GM21423 (cell line): ENCODE measurements around the gene SPAG17.
"Not testable (repeated sequence)": the region's sequence is repeated elsewhere in the genome, so short reads cannot be mapped to it uniquely, and the experiment has no call there.

Experiments used
- ATAC-seq: cut with Tn5 transposase; IDR thresholded peaks from one replicate; pipeline ENCODE4 v1.9.1; 2021; ENCODE audit warnings: mild to moderate bottlenecking, moderate library complexity; ENCODE audit not compliant: unreplicated experiment

The SPAG17 gene

GRCh38 chr1:117985973-117986372 is 199.1 kb downstream of the SPAG17 start:
- ATAC-seq, result no peak

- no peak for ATAC-seq
These were observed 199.8 kb downstream of the SPAG17 start for GRCh38 chr1:117985239-117985638.

- ATAC-seq, result no peak
These were observed 203.4 kb downstream of the SPAG17 start for GRCh38 chr1:117981455-117982192.

GRCh38 chr1:117976381-117976780 is 208.6 kb downstream of the SPAG17 start:
- no peak for ATAC-seq

- no peak for ATAC-seq
These were observed 213.3 kb downstream of the SPAG17 start for GRCh38 chr1:117971777-117972176.

- no peak for ATAC-seq
These were observed 214.8 kb downstream of the SPAG17 start for GRCh38 chr1:117970252-117970651.

- ATAC-seq, result no peak
These were observed 217.1 kb downstream of the SPAG17 start for GRCh38 chr1:117967881-117968280.

GRCh38 chr1:117967477-117967876 is 217.6 kb downstream of the SPAG17 start:
- ATAC-seq, result no peak

GRCh38 chr1:117964290-117965038 is 220.6 kb downstream of the SPAG17 start:
- no peak for ATAC-seq

- ATAC-seq, result no peak
These were observed 225.7 kb downstream of the SPAG17 start for GRCh38 chr1:117959364-117959763.

- ATAC-seq, result no peak
These were observed 232.6 kb downstream of the SPAG17 start for GRCh38 chr1:117952386-117952785.

- no peak for ATAC-seq
These were observed 242.7 kb downstream of the SPAG17 start for GRCh38 chr1:117942293-117942692.

GRCh38 chr1:117933769-117934168 is 251.3 kb downstream of the SPAG17 start:
- no peak for ATAC-seq

GRCh38 chr1:117932576-117932975 is 252.5 kb downstream of the SPAG17 start:
- no peak for ATAC-seq

GRCh38 chr1:117930484-117930883 is 254.5 kb downstream of the SPAG17 start:
- no peak for ATAC-seq

GRCh38 chr1:117930173-117930447 is 254.9 kb downstream of the SPAG17 start:
- no peak for ATAC-seq

GRCh38 chr1:117929343-117930172 is 255.5 kb downstream of the SPAG17 start, which contains the start of the genes GDAP2 and WDR3:
GDAP2 (minus strand) TSS chr1:117929621; CDS start chr1:117920357, 9,264 bp downstream.
WDR3 (plus strand) TSS chr1:117929739; CDS start chr1:117933320, 3,581 bp downstream.
- peak; percentile 94 for ATAC-seq

GRCh38 chr1:117928881-117929342 is 256.1 kb downstream of the SPAG17 start:
- ATAC-seq, result peak; percentile 40

GRCh38 chr1:117925981-117926380 is 259.0 kb downstream of the SPAG17 start:
- no peak for ATAC-seq

GRCh38 chr1:117922717-117923116 is 262.3 kb downstream of the SPAG17 start:
- ATAC-seq, result not testable (repeated sequence)

- ATAC-seq, result no peak
These were observed 263.0 kb downstream of the SPAG17 start for GRCh38 chr1:117921991-117922390.
